HG03442 (cell line): ENCODE data around the gene SPSB4.
"Not testable (repeated sequence)": the region's sequence is repeated elsewhere in the genome, so short reads cannot be mapped to it uniquely, and the experiment has no call there.

Experiments
- ATAC-seq: cut with Tn5 transposase; IDR thresholded peaks from one replicate; pipeline ENCODE4 v1.9.1; 2021; ENCODE audit warnings: mild to moderate bottlenecking, moderate library complexity; ENCODE audit not compliant: unreplicated experiment

SPSB4 gene

DNA sequence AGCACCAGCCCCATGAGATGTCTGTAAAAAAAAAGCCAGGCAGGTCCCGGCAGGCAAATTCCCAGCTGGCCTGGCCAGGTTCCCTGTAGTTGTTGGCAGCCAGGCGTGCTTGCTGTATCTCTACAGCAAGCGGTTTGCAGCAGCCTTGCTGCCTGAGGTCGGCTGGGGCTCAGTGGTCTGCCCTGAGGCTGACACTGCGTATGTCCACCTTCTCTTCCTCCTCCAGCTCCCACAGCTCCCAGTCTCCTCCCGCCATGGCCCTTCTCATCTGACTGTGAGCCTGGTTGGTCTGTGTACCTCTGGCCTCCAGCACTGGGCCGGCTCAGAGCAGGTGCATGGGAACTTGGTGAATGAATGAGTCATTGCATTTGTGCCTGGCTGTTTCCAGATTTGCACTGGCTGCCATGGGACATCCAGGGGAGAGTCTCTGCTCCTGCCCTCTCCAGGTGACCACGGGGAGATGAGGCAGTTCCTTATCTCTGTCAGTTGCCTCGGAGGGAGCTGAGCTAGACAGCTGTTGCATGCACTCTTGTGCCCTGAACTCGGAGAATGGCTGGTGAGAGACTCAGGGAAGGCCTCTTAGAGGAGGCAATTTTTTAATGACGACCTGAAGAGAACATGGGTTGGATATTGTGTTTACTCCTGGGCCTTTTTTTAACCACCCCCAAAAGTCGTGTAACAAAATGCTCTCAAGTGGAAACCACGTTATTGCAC, 43.0 kb downstream of the SPSB4 start:
- ATAC-seq = no peak

DNA sequence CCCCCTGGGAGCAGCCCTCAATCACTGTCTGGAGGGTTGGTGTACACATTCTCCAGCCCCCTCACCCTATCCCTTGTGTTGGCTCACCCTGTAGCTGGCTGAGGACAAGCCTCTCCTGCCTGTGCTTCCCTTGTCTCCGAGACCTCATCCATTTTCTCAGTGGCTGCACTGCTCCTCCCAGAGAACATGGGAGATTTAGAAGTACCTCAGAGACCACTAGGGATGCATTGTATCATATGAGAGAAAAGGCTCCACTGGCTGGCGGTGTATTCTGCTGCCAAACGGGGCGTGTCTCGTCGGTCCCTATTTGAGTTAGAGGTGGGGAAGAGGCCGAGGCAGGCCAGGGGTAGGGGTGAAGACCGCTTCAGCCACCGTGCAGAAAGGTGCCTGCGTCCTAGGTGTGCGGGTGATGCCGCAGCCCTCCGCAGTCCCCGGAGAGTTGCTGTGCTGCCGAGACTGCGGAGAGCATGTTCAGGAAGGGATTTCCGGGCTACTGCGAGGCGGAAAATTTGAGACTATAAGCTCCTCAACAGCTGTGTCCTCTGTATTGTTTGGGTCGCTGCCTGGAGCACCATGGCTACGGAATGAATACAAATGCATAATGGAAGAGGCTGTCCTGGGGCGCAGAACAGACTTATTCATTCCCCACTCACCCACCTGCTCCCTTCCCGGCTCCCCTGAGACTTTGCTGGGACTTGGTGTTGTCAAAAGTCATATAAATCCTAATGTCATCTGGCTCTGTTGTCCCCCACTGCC, 43.8 kb downstream of the SPSB4 start:
- ATAC-seq = no peak

DNA sequence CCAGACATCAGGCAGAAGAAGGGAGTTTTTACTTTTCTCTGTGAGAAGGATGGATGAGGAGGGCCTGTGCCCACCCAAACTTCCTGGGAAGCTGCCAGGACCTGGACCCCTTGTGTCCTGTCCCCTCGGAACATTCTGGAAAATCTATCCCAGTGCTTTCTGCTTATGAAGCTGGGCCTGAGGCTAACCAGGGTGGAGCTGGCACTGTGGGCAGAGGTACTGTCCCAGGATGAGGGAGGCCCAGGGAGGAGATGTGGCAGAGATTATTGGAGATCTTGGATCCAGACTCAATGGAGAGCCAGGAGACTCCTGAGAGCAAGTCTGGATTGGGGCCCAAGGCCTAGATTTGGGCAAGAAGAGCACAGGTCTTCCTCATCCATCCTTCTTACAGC, 44.4 kb downstream of the SPSB4 start:
- no peak for ATAC-seq

DNA sequence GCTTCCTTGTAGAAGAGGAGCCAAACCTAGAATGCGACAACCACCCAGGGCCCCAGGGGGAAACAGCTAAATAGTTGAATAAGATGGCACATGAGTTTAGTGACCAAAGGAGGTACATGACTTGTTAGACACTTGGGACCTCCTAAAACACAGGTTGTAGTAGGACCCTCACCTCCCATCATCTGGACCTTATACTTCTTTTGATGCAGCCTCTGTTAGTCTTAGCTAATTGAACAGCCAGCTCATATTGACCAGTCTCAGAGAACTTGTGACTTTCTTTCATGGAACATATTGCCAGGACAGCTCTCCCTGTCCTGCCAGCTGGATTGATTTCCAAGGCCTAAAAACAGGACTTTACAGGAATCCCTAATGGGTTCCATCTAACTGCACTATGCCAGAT, 45.0 kb downstream of the SPSB4 start:
- no peak for ATAC-seq

DNA sequence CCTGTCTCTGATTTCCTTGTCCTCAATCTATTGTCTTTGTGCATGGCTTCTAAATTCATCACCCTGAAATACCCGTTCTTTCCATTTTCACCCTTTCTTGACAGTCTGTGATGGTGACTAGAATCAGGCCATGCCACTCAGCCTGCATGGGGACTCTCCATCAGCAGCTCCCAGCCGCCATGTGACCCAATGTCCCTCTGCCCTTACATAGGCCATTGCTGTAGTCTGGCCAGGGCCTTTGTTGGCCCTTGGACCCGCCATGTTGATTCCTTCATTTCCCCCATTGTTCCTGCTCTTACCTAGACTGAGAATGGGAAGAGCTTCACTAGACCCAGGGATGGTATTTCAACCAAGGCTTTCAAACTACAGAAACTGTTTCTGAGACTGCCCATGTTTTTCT, 45.8 kb downstream of the SPSB4 start:
- no peak for ATAC-seq

DNA sequence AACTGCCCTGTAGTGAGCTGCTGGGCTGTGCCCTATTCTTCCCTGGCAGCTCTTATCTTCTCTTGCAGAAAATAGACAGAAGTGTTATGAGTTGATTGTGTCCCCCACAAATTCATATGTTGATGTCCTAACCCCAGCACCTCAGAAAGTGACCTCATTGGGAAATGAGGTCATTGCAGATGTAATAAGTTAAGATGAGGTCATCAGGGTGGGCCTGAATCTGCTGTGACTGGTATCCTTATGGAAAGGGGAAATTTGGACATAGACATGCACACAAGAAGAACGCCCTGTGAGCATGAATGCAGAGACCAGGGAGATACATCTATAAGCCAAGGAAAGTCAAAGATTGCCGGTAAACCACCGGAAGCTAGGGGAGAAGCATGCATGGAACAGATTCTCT, 49.0 kb downstream of the SPSB4 start:
- ATAC-seq = no peak

DNA sequence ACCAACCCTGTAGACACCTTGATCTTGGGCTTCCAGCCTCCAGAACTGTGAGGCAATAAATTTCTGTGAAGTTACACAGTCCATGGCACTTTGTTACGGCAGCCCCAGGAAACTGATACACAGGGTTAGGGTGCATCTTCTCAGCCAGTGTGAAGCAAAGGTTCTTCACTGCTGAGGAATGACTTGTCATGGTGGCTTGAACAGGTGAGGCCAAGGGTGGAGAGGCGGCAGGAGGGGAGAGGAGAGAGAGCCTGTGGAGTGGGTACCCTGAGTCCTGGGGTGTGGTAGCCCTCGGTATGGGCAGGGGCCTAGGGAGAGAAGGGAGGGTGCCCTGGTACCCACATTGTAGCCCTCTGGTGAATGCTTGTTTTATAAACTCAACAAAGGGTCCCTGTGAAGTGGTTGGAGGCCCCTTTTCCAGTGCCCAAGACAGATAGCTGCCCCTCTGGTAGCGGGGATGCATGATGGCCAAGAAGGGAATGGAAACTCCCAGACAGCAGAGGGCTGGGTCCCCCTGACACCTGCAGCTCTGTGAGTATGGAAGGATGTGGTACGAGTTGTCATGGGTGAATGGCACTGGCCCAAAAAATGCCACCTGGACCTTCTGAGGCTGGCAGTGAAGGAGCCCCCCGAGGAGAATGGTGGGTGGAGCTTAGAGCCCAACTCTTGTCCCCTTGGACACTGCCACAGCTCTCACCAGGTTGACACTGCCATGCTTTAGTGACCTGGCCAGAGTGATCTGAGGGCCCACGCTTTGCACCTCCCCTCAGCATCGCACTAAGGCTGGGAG, 49.6 kb downstream of the SPSB4 start:
- ATAC-seq = no peak

DNA sequence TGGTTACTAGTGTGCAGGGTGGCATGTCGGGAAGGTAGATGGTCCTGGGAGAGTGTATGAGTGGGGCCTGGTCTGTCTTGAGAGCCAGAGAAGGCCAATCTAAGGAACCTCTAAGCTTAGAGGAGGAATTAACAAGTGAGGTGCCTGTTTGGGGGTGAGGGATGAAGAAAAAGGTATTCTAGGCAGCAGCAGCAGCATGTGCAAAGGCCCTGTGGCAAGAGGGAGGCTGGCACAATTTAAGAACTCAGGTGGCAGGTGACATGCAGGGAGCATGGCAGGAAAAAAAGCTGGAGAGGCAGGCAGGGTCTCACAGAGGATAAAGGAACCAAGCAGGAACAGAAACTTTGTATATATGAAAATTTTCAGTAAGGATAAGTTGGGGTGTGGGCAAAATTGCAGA, 51.2 kb downstream of the SPSB4 start:
- no peak for ATAC-seq

DNA sequence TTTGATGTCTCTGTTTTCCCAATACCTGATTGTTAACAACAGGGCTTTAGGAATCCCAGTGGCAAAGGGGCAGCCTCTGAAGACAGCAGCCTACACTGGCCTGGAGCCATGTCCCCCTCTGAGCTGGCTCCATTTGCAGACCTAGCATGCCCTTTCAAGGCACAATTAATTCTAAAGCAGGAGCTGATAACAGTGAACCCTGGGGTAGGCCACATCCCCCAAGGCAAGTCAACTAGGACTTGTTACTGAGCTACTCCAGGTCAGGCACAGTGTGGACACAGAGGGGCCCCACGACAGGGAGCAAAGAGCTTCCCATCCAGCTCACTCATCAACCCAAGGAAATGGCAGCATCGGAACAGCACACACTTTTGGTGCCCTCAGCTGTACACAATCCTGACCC, 51.9 kb downstream of the SPSB4 start:
- no peak for ATAC-seq

DNA sequence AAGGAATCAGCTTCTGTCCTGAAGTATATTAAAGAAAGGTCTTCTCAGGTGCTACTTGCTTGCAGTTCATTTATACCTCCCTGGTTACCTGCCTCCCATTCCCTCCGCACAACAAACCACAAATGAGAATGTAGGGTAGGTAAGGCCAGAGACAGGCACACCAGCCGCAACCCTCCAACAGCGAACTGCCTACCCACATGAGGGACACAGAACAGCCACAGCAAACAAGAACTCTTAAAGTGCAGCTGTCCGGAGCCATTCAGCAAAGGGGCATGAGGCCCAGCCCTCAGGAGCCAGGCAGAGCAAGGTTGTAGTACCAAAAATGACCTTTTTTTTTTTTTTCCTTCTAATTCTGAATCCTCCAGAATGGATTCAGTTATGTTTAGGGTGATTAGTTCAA, 52.4 kb downstream of the SPSB4 start:
- ATAC-seq = no peak

DNA sequence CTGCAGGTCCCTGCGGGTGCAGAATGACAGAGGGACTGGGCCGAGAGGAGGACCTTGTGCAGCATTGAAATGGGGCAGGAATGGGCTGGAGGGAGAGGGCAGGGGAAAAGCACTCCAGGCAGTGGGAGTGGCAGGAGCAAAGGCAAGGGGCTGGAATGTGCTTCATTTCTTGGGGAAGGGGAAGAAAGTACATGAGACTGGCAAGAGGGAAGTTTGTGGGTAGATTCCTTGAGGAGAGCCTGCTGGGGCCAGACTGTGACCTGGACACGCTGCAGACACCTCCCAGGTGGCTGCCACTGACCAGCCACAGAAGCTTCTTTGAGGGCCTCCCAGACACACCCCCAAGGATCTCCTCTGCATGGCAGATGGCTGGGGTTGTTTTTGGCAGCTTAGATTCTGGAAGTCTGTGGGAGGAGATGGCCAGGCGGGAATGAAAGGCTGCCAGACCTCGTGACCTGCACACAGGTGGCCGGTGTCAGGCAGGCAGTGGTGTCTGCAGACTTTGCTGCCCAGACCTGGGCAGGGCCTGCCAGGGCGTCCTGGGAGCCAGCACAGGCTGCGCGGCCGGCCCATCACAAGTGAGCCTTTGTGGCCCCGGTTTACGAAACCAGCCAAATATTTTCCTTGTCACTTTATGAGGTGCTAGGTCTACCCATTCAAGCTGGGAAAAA, 53.1 kb downstream of the SPSB4 start:
- ATAC-seq = no peak

DNA sequence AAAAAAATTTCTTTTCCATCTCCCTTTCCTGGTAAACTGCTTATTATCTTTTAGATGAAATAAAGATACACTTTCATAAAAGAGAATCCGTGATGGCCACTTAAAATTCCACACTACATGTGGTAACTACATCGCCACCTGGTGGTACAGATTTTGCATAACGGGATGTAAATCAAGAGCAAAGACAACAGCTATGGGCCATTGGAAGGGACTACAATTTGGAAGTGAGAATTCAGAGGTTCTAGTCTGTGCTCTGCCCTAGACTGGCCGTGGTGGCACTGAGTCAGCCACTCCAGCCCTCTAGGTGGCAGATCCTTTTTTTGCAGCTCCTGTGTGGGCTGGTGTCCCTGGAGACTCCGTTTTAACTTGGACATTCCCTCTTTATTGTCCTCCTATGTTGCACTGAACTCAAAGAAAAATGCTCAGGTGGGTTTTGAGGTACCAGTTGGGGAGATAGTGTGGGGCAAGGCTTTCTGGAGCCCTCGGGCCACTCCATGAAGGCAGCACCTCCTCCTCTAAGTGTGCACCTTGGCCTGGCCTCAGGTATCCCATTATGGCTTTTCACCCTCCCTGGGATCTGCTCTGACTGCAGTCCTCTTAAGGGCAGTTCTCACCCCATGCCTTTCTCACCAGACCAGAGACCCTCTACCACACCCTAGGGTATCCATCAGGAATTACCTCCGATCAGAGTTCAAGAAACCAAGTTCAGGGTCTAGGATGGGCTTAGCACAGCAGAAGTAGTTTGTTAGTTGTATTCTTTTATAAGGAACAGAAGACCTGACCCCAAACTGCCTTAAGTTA, 54.9 kb downstream of the SPSB4 start:
- no peak for ATAC-seq

DNA sequence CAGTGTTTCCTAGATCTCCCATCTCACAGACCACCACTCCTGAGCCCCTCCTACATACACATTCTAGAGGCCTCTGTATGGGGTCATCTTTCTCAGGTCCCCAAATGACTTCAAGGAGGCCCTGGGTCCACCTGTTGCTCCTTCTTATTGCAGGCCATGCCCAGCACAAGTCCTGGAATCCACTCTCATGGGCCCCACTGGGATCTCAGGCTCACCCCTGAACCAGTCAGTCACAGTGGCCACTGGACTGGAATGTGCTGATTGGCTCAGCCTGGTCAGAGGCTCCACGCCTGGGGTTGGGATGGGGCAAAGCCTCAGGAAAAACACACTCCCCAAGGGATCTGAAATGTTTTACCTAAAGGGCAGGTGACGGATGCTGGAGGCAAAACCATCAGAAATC, 55.7 kb downstream of the SPSB4 start:
- ATAC-seq = no peak

DNA sequence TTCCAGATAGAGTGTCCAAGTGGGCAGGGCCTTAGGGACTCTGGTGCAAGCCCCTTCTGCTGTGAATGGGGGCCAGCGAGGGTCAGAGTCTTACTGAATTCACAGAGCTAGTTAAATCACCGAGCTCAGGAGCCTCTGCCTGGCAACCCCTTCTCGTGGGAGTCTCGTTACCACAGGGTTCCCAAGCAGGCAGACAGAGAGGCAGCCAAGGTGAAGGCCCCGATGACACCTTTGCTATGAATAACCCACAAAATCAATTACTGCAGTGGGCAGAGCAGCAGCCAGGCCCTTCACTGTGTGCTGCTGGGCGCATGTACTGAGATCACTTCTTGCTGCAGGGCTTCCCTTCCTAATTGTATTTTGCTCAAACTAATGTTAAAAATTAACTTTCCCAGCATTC, 56.9 kb downstream of the SPSB4 start:
- ATAC-seq = no peak

DNA sequence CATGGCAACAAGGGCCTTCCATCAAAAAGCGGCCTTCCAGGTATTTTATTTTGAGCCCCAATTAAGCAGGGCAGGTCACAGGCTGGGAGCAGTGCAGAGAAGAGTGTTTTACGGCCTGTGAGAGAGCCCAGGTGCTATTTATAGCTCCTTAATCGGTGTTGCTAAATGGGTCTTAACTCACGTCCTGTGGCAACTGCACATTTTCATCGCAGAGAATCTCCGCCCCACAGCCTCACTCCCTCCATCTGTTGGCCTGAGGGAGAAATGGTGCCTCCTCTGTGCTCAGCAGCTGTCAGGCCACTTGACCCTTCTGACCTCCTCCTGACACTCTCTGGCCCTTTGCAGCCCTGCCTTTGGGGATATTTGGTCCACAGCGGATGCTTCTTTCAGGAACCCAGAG, 58.6 kb downstream of the SPSB4 start:
- no peak for ATAC-seq

DNA sequence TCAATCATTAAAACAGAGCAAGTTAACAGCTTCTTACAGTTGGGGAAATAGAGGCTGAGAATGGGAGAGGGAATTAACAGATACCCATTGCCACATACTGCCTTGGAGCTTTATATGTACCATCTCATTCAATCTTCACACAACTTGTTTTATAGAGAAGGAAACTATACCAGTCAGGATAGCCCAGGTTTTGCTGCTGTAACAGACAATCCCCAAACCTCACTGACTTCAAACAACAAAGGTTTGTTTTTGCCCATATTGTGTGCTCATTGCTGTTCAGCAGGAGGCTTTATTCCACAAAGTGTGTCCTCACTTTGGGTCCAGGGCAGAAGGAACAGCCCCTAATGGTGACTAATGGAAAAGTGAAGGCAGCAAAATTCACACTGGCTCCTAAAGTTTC, 59.2 kb downstream of the SPSB4 start:
- no peak for ATAC-seq

DNA sequence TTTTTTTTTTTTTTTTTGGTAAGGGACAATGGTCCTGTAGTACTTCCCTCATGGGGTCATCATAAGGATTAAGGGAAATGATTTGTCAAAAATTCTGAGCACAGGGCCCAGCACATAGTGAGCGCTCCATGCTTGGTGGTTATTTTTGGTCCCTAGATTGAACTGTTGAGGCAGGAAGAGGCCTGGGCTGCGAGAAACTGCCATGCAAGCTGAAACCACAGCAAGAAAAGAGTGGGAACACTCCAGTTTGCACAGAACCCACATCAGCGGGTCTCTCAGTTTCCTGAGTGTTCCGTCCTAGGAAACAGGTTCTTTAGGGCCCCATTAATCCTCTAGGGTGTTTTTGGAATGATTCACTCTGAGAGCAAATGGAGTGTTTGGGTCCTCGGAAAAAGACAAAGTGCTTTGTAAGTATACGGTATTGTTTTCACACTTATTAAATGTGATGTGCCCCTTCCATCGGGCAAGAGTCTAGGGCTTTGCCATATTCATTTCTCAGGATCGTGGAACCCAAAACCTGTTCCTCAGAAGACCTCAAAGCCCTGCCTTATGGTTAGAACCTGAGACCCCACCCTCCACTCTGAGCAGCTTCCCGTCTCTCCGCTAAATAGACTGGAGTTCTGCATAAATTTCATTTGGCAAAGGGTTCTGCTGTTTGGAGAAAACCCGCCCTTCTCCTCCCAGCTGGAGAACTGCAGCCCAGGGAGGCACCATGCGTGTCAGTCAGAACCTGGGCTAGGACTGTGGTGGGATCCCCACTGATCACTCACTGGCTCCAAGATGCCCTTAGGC, 60.4 kb downstream of the SPSB4 start:
- ATAC-seq = no peak

DNA sequence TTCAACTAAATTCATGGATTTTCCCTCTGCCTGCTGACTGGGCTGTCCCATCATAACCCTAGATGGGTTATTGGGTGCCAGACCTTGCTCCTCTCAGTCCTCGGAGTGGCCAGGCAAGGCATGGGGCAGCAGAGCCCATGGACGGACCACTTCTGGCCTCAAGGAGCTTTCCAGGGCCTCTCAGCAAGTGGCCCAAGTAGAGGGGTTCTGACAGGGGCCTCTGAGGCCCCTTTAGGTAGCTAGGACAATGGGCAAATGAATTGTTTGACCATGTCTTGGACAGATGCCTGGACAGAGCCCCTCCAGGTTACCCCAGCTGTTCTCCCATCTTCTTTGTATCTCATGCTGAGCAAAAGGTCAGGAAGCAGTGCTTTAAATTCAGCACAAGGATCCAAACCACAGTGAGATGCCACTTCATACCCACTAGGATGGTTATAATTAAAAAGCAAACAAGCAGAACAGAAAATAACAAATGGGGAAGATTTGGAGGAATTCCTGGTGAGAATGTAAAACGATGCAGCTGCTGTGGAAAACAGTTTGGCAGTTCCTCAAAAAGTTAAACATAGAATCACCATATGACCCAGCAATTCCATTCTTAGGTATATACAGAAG, 61.6 kb downstream of the SPSB4 start:
- no peak for ATAC-seq

DNA sequence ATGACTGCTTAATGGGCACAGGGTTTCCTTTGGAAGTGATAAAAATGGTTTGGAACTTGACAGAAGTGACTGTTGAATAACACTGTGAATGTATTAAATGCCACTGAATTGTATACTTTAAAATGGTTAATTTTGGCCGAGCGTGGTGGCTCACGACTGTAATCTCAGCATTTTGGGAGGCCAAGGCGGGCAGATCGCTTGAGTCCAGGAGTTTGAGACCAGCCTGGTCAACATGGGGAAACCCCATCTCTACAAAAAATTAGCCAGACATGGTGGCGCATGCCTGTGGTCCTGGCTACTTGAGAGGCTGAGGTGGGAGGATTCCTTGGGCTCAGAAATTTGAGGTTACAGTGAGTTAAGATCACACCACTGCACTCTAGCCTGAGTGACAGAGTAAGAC, 62.5 kb downstream of the SPSB4 start:
- ATAC-seq = not testable (repeated sequence)
